H9 (cell line): ENCODE data around the gene TBC1D5. TPM values are rescaled to one million over a fixed set of nuclear protein-coding genes. Genes with fewer than 3 reads are reported as not detected.

Source experiments
- DNase-seq: peaks from one replicate; pipeline ENCODE4 v3.0.0-alpha.2; 2017
- H2AFZ ChIP-seq: one replicate; pipeline ENCODE4 v1.6.1; 2013; ENCODE audit warnings: mild to moderate bottlenecking, low read length, control low read depth, moderate library complexity
- H2AK5ac ChIP-seq: 2 replicates; pipeline ENCODE4 v1.6.1; 2013; ENCODE audit warnings: low read length, control low read depth, mixed read lengths; ENCODE audit not compliant: insufficient read length
- H2BK120ac ChIP-seq: one replicate; pipeline ENCODE4 v1.6.1; 2013; ENCODE audit warnings: low read depth, mild to moderate bottlenecking, low read length, control low read depth, inconsistent platforms; ENCODE audit not compliant: poor library complexity, severe bottlenecking
- H2BK12ac ChIP-seq: 2 replicates; pipeline ENCODE4 v1.6.1; 2013; ENCODE audit warnings: low read length, control low read depth, mixed read lengths, low read depth; ENCODE audit not compliant: insufficient read length
- H2BK15ac ChIP-seq: 2 replicates; pipeline ENCODE4 v1.6.1; 2013; ENCODE audit warnings: low read depth, low read length, control low read depth
- H2BK20ac ChIP-seq: one replicate; pipeline ENCODE4 v1.6.1; 2013; ENCODE audit warnings: low read depth, mild to moderate bottlenecking, low read length, control low read depth, inconsistent platforms; ENCODE audit not compliant: poor library complexity, severe bottlenecking
- H2BK5ac ChIP-seq: 2 replicates; pipeline ENCODE4 v1.6.1; 2013; ENCODE audit warnings: low read length, control low read depth, mixed read lengths; ENCODE audit not compliant: insufficient read length
- H3K14ac ChIP-seq: 2 replicates; pipeline ENCODE4 v1.6.1; 2013; ENCODE audit warnings: low read length, control low read depth; ENCODE audit not compliant: insufficient read depth
- H3K18ac ChIP-seq: 2 replicates; pipeline ENCODE4 v1.6.1; 2013; ENCODE audit warnings: low read depth, mild to moderate bottlenecking, mixed read lengths, low read length, control low read depth; ENCODE audit not compliant: insufficient read length
- H3K23ac ChIP-seq: 2 replicates; pipeline ENCODE4 v1.6.1; 2013; ENCODE audit warnings: low read length, control low read depth, mixed read lengths, low read depth; ENCODE audit not compliant: insufficient read length
- H3K23me2 ChIP-seq: 2 replicates; pipeline ENCODE4 v1.6.1; 2013; ENCODE audit warnings: low read depth, mild to moderate bottlenecking, mixed read lengths, low read length, control low read depth; ENCODE audit not compliant: insufficient read length, poor library complexity, severe bottlenecking
- H3K27ac ChIP-seq: 2 replicates; pipeline ENCODE4 v1.5.1; 2013; ENCODE audit warnings: low read length, control low read depth, mixed read lengths, low read depth; ENCODE audit not compliant: insufficient read length
- H3K27me3 ChIP-seq: 2 replicates; pipeline ENCODE4 v1.6.1; 2013; ENCODE audit warnings: low read length, control low read depth, inconsistent platforms; ENCODE audit not compliant: insufficient read depth
- H3K4ac ChIP-seq: 2 replicates; pipeline ENCODE4 v1.6.1; 2013; ENCODE audit warnings: low read depth, mild to moderate bottlenecking, control low read depth, inconsistent platforms, low read length, moderate library complexity
- H3K4me1 ChIP-seq: 2 replicates; pipeline ENCODE4 v1.6.1; 2013; ENCODE audit warnings: low read length, control low read depth, inconsistent platforms; ENCODE audit not compliant: insufficient read depth
- H3K4me2 ChIP-seq: 2 replicates; pipeline ENCODE4 v1.6.1; 2013; ENCODE audit warnings: low read length, control low read depth, mixed read lengths; ENCODE audit not compliant: insufficient read length, insufficient read depth
- H3K56ac ChIP-seq: 2 replicates; pipeline ENCODE4 v1.6.1; 2013; ENCODE audit warnings: low read depth, mild to moderate bottlenecking, mixed read lengths, low read length, control low read depth; ENCODE audit not compliant: insufficient read length
- H3K79me1 ChIP-seq: 2 replicates; pipeline ENCODE4 v1.6.1; 2013; ENCODE audit warnings: low read depth, mild to moderate bottlenecking, moderate library complexity, low read length, control low read depth, inconsistent platforms; ENCODE audit not compliant: insufficient read depth, poor library complexity, severe bottlenecking
- H3K79me2 ChIP-seq: 2 replicates; pipeline ENCODE4 v1.6.1; 2013; ENCODE audit warnings: low read length, control low read depth, inconsistent platforms; ENCODE audit not compliant: insufficient read depth
- H3K9ac ChIP-seq: 2 replicates; pipeline ENCODE4 v1.6.1; 2013; ENCODE audit warnings: low read length, control low read depth, mixed read lengths; ENCODE audit not compliant: insufficient read length; ENCODE audit errors: extremely low read depth
- H3K9me3 ChIP-seq: one replicate; pipeline ENCODE4 v1.6.1; 2013; ENCODE audit warnings: low read depth, low read length, inconsistent platforms; ENCODE audit not compliant: control insufficient read depth
- H3T11ph ChIP-seq: one replicate; pipeline ENCODE4 v1.6.1; 2013; ENCODE audit warnings: mild to moderate bottlenecking, low read length, control low read depth, inconsistent platforms
- H4K20me1 ChIP-seq: one replicate; pipeline ENCODE4 v1.6.1; 2013; ENCODE audit not compliant: control insufficient read depth, insufficient read length, insufficient read depth
- H4K5ac ChIP-seq: 2 replicates; pipeline ENCODE4 v1.6.1; 2013; ENCODE audit warnings: low read depth, mild to moderate bottlenecking, mixed read lengths, low read length, control low read depth; ENCODE audit not compliant: insufficient read length
- H4K8ac ChIP-seq: replicated peaks from 2 replicates; pipeline ENCODE4 v1.6.1; 2013; ENCODE audit warnings: low read length, control low read depth, mixed read lengths, low read depth; ENCODE audit not compliant: insufficient read length
- H4K91ac ChIP-seq: 2 replicates; pipeline ENCODE4 v1.6.1; 2013; ENCODE audit warnings: low read depth, mild to moderate bottlenecking, moderate library complexity, mixed read lengths, low read length, control low read depth; ENCODE audit not compliant: insufficient read length
- H3K27ac Mint-ChIP-seq, 3 experiments: 2 replicates in 2 of 3; 3 replicates in 1 of 3; pipeline ENCODE4 v1.8.0; 2020 to 2021; ENCODE audit warnings: mixed read lengths in 3 of 3, mild to moderate bottlenecking in 1 of 3, moderate library complexity in 1 of 3
- H3K27me3 Mint-ChIP-seq: 2 replicates; pipeline ENCODE4 v1.8.0; 2021; ENCODE audit warnings: low read depth, mild to moderate bottlenecking, moderate library complexity, mixed read lengths
- H3K36me3 Mint-ChIP-seq, 3 experiments: 2 replicates in 2 of 3; 3 replicates in 1 of 3; pipeline ENCODE4 v1.8.0; 2020 to 2021; ENCODE audit warnings: low read depth in 3 of 3, mixed read lengths in 3 of 3; ENCODE audit not compliant: insufficient read depth in 1 of 3
- H3K4me1 Mint-ChIP-seq, 2 experiments: 2 replicates each; pipeline ENCODE4 v1.8.0; 2020; ENCODE audit warnings: mixed read lengths in 2 of 2
- H3K4me3 Mint-ChIP-seq, 2 experiments: 2 replicates in 1 of 2; 3 replicates in 1 of 2; pipeline ENCODE4 v1.8.0; 2020 to 2021; ENCODE audit warnings: mild to moderate bottlenecking in 2 of 2, mixed read lengths in 2 of 2, moderate library complexity in 1 of 2
- H3K9me3 Mint-ChIP-seq, 2 experiments: 2 replicates in 1 of 2; 3 replicates in 1 of 2; pipeline ENCODE4 v1.8.0; 2020; ENCODE audit warnings: mild to moderate bottlenecking in 2 of 2, mixed read lengths in 2 of 2, moderate library complexity in 1 of 2
- CTCF ChIP-seq: fragments of 200-600 bp; sonication (generic); conservative IDR thresholded peaks from 3 replicates; pipeline ENCODE4 v1.8.0; 2021; ENCODE audit warnings: antibody characterized with exemption, mild to moderate bottlenecking
- WGBS: extraction: QIAGEN DNeasy Blood & Tissue Kit; methylation state at CpG from one replicate; pipeline ENCODE4 v1.1.7; 2013; ENCODE audit warnings: missing lambda C conversion rate, low lambda C conversion rate, mixed read lengths; ENCODE audit not compliant: insufficient read length; ENCODE audit errors: extremely low coverage; 5-methylcytosine and 5-hydroxymethylcytosine counted together
- total RNA-seq: library from RNA; stranded (reverse); gene quantifications from 2 replicates; pipeline ENCODE4 v1.2.1, GENCODE V29; 2021

Gene TBC1D5
- total RNA-seq, 1 experiment from 2014 or later = 25.0 TPM

- no peak overlapping the region for H2BK20ac ChIP-seq
Measured at GRCh38 chr3:17373304-17373703, 369.1 kb downstream of the TBC1D5 start.

More at GRCh38 chr3:17373304-17373703, 369.1 kb downstream of the TBC1D5 start:
- no peak overlapping the region for H2BK12ac ChIP-seq
- no peak overlapping the region for H3K27ac ChIP-seq
- Mint-ChIP-seq H3K36me3 (no peaks in the 10 kb centered on the region), H3K27ac (no peak overlapping the region), H3K4me3 (no peak overlapping the region), H3K4me1 (no peaks in the 10 kb centered on the region), H3K27me3 (no peaks in the 10 kb centered on the region), H3K9me3 (no peaks in the 10 kb centered on the region)
- no peak overlapping the region for H2AFZ ChIP-seq
- no peak overlapping the region for H3K9ac ChIP-seq
- no peaks in the 10 kb centered on the region for H3K79me2 ChIP-seq
- DNase-seq = no peak
- H3K4me1 ChIP-seq = no peaks in the 10 kb centered on the region
- no peak overlapping the region for H3K23ac ChIP-seq
- H4K8ac ChIP-seq = no peak overlapping the region
- no peaks in the 10 kb centered on the region for H4K20me1 ChIP-seq
- no peak overlapping the region for H2BK5ac ChIP-seq
- H4K91ac ChIP-seq = no peak overlapping the region
- H3K23me2 ChIP-seq = no peaks in the 10 kb centered on the region
- H3K4ac ChIP-seq = no peak overlapping the region
- no peak overlapping the region for H3K56ac ChIP-seq
- H2BK15ac ChIP-seq = no peak overlapping the region
- no peak for TF ChIP-seq CTCF
- no peak overlapping the region for H3T11ph ChIP-seq
- no peaks in the 10 kb centered on the region for H3K27me3 ChIP-seq
- no peak overlapping the region for H2AK5ac ChIP-seq
- no peak overlapping the region for H3K18ac ChIP-seq
- no peak overlapping the region for H2BK120ac ChIP-seq
- H3K4me2 ChIP-seq = no peak overlapping the region
- WGBS = no CpG with 5 or more reads among the region's 1 CpG
- H3K14ac ChIP-seq = no peak overlapping the region
- H4K5ac ChIP-seq = no peak overlapping the region
- no peaks in the 10 kb centered on the region for H3K79me1 ChIP-seq
- H3K9me3 ChIP-seq = no peaks in the 10 kb centered on the region
